Heart left ventricle (tissue), 16 donors: ENCODE results near the gene STK11IP. TPM values are rescaled to one million over a fixed set of nuclear protein-coding genes. Genes with fewer than 3 reads are reported as not detected.

Experiments
- ATAC-seq, 4 donors: fragments of 200-7000 bp; cut with Tn5 transposase; one replicate each; pipeline ENCODE4 v1.9.1; 2020 to 2022; ENCODE audit warnings: moderate library complexity in 4 of 4, mild to moderate bottlenecking in 3 of 4, moderate number of reproducible peaks in 1 of 4
- DNase-seq, 5 donors: peaks; one replicate each; pipeline ENCODE4 v3.0.0-alpha.2; 2020
- H3K27ac ChIP-seq, 12 donors: fragments of 200-600 bp; sonication (generic) in 4 of 12; one replicate each; pipeline versions ENCODE4 v1.5.0 to v1.8.0; 2016 to 2022; ENCODE audit warnings: mild to moderate bottlenecking in 2 of 12
- H3K27me3 ChIP-seq, 9 donors: fragments of 200-600 bp; sonication (generic) in 2 of 9; one replicate each; pipeline versions ENCODE4 v1.5.1 to v1.8.0; 2016 to 2022; ENCODE audit warnings: mild to moderate bottlenecking in 3 of 9
- H3K36me3 ChIP-seq, 9 donors: fragments of 200-600 bp; sonication (generic) in 2 of 9; one replicate each; pipeline versions ENCODE4 v1.5.0 to v1.8.0; 2018 to 2022; ENCODE audit warnings: mild to moderate bottlenecking in 2 of 9
- H3K4me1 ChIP-seq, 12 donors: fragments of 200-600 bp; sonication (generic) in 4 of 12; one replicate each; pipeline versions ENCODE4 v1.5.0 to v1.8.0; 2016 to 2022; ENCODE audit warnings: mild to moderate bottlenecking in 3 of 12
- H3K4me3 ChIP-seq, 12 donors: fragments of 200-600 bp; sonication (generic) in 4 of 12; one replicate each; pipeline versions ENCODE4 v1.5.0 to v1.8.0; 2017 to 2022; ENCODE audit warnings: mild to moderate bottlenecking in 9 of 12, moderate library complexity in 4 of 12
- H3K9me3 ChIP-seq, 12 donors: fragments of 200-600 bp; sonication (generic) in 4 of 12; one replicate each; pipeline versions ENCODE4 v1.5.0 to v1.8.0; 2016 to 2022; ENCODE audit warnings: mild to moderate bottlenecking in 1 of 12
- CTCF ChIP-seq, 12 donors: fragments of 200-600 bp; sonication (generic) in 4 of 12; IDR thresholded peaks; one replicate each; pipeline versions ENCODE4 v1.5.0 to v1.8.0; 2018 to 2022; ENCODE audit warnings: antibody characterized with exemption in 12 of 12, mild to moderate bottlenecking in 5 of 12
- POLR2A ChIP-seq, 2 donors: fragments of 450-650 bp; IDR thresholded peaks; one replicate each; pipeline ENCODE4 v1.6.1; 2017; ENCODE audit warnings: antibody characterized with exemption in 2 of 2, mild to moderate bottlenecking in 2 of 2, moderate library complexity in 2 of 2
- WGBS, 4 donors: extraction: QIAGEN DNeasy Blood & Tissue Kit in 2 of 4; methylation state at CpG; one replicate each; pipeline versions ENCODE4 v1.1.5 to v1.1.7; 2013 to 2018; 5-methylcytosine and 5-hydroxymethylcytosine counted together
- intact Hi-C, 10 donors: fragments of 100-400 bp; cut with DNase I; formaldehyde crosslinking; loops; one replicate each; pipeline versions ENCODE4 v1.11.1 to v1.14.2; 2022
- polyA plus RNA-seq, 2 donors: library from polyadenylated mRNA; stranded (reverse); fragments of 200-250 nt; gene quantifications; one replicate each; pipeline ENCODE4 v1.2.3, GENCODE V29; 2013
- total RNA-seq, 9 donors: library from RNA; depleted of rRNA in 2 of 9; stranded (reverse); fragments of >200 nt in 2 of 9; fragmentation: NEBNext Ultra II Directional in 3 of 9; extraction: Animal tissue kit (Norgen Biotek cat#: 25700) in 3 of 9; gene quantifications; one replicate each; pipeline versions ENCODE4 v1.1.0 to v1.2.4, GENCODE V29; 2016 to 2023
- donor health status: ischemic (EF 13 %, LVEDD 7.1; RV severe dilation, severe dysfunction).
- donor health status: healthy with polysubstance abuse.
- donor health status: DM: no; HTN: yes; CAD: no.
- donor health status: DM: no; HTN: no; CAD: no.
- donor health status: ischemic (EF 25% LVEDD 6.9; RV normal size, moderate dysfunction).
- donor health status: ischemic (EF 25% LVEDD 5.7; RV mildly dilated, moderate dysfunction).
- donor health status: healthy.
- donor health status: DM: yes; HTN: yes; CAD: no.
- donor health status: ischemic (EF 35%, LVEDD 5.7; RV mildly dilated, moderate dysfunction).
- donor health status: nonischemic (EF 11% LVEDD 7.7; RV severe dilation, severe dysfunction).
- donor health status: DM: yes; HTN: yes; CAD: no.
- donor health status: PGD.
- donor health status: ischemic (EF 29% LVEDD 5.4; RV normal size, mild dysfunction).
- donor health status: nonischemic (EF 23%, LVEDD 6.1; RV moderate dilation, normal function).

STK11IP gene
- total and polyA plus RNA-seq, 11 donors, result 7.3 to 24.1 (median 14.9) TPM

GRCh38 chr2:219658196-219658846 lies 60.7 kb downstream of the STK11IP start:
- intact Hi-C loops, result no loop called here
- H3K27me3 ChIP-seq, result no peaks in the 10 kb centered on the region
- peak overlapping the region in 3 of 12 donors; percentile 10 to 27 (median 23) for H3K27ac ChIP-seq
- H3K9me3 ChIP-seq, result peaks cover 0 to 12% (median 0%) of the 10 kb centered on the region in 12 donors
- TF ChIP-seq CTCF (IDR thresholded peaks at IDR 0.05) (no peak), POLR2A (IDR thresholded peaks at IDR 0.05) (no peak)
- no peak for DNase-seq
- H3K4me1 ChIP-seq, result peaks cover 0 to 3% (median 0%) of the 10 kb centered on the region in 12 donors
- no peaks in the 10 kb centered on the region for H3K36me3 ChIP-seq
- 62 to 69% (median 64%) methylated on average over 7 of the region's 7 CpGs for WGBS, 4 donors
- peak in 2 of 4 donors; percentile 30 to 74 for ATAC-seq
- H3K4me3 ChIP-seq, result no peak overlapping the region

DNA sequence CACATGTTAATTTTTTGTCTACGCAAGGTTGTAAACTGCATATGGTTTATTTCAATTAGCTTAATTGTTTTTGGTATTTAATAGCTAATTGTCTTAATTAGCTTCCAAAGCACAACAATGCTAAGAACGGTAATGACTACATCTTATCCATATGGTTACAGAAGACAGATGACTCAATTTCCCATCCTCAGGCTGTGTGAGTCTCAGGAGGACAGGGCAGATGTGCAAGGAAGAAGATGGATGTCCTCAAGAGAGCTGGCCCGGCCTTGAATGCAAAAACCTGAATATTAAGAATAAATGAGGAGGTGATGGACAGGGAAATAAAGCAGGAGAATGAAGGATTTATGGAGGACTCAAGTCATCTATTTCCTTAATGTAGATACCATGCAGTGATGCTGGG lies 61.2 kb downstream of the STK11IP start:
- DNase-seq (no peak), ATAC-seq (no peak)
- Histone ChIP-seq H3K27ac (no peak overlapping the region), H3K4me1 (peaks cover 0 to 3% (median 0%) of the 10 kb centered on the region in 12 donors), H3K4me3 (no peak overlapping the region), H3K27me3 (no peaks in the 10 kb centered on the region), H3K36me3 (no peaks in the 10 kb centered on the region), H3K9me3 (peaks cover 0 to 12% (median 0%) of the 10 kb centered on the region in 12 donors)
- TF ChIP-seq POLR2A (IDR thresholded peaks at IDR 0.05) (no peak), CTCF (IDR thresholded peaks at IDR 0.05) (no peak)
- WGBS, 4 donors, result 76 to 82% (median 79%) methylated on average over 3 of the region's 3 CpGs
- intact Hi-C loops, result no loop called here

DNA sequence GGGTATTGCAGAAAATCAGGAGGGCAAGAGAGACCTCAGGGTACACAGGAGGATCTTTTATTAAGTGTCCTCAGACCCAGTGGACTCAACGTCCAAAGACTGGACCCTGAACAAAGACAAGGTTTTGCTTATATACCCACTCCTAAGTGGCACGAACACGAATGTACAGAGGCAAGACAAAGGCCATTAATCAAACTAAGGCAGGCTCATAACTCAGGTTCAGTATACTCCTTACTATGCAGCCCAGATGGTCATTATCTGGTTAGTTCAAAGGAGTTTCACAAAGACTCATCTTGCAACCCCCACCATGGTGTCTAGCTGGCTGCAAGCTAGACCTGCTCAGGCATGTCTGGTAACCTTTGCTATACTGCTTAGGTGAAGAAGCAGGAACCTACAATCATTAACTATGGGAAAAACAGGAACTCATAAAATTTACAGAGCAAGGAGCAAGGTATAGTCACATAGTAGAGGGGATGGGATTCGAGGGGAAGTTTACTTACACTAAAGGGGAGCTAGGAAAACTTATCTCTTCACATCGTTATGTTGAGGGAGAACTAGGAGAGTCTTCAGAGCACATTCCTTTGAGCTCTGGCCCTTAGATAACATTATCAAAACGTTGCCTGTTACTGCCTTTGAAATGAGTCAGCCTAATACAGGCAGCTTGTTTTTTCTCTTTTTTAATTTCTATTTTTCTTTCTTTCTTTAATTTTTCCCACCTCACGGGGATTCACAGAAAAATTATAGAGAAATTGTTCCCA lies 63.7 kb downstream of the STK11IP start:
- no peak overlapping the region for H3K4me3 ChIP-seq
- TF ChIP-seq POLR2A (IDR thresholded peaks at IDR 0.05) (no peak), CTCF (IDR thresholded peaks at IDR 0.05) (no peak)
- no peak for ATAC-seq
- peaks cover 0 to 17% (median 5%) of the 10 kb centered on the region in 12 donors for H3K4me1 ChIP-seq
- H3K9me3 ChIP-seq, result peaks cover 0 to 12% (median 0%) of the 10 kb centered on the region in 12 donors
- H3K27me3 ChIP-seq, result no peaks in the 10 kb centered on the region
- H3K27ac ChIP-seq, result no peak overlapping the region
- intact Hi-C loops, result no loop called here
- no peak for DNase-seq
- H3K36me3 ChIP-seq, result no peaks in the 10 kb centered on the region
- WGBS, 4 donors, result 47 to 56% (median 51%) methylated on average over 7 of the region's 7 CpGs

DNA sequence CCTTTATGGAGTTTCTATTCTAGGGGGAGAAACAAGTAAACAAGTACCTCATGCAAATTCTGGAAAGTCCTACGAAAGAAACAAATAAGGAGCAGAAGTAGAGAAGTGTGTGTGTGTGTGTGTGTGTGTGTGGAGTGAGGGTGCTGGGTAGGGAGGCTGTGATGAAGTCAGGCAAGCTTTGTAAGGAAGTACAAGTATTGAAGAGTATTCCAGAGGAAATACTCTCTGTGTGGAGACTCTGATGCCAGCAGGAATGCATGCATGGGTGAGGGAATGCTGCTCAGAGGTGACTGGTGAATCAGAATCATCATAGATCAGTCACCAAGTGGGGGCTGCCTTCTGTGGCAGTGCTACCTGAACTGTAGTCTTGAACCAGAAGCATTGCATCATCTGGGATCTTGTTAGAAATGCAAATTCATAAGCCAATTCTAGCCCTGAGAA lies 64.3 kb downstream of the STK11IP start:
- Histone ChIP-seq H3K9me3 (peaks cover 0 to 12% (median 0%) of the 10 kb centered on the region in 12 donors), H3K27me3 (no peaks in the 10 kb centered on the region), H3K4me3 (no peak overlapping the region), H3K36me3 (no peaks in the 10 kb centered on the region), H3K27ac (no peak overlapping the region), H3K4me1 (peaks cover 0 to 17% (median 5%) of the 10 kb centered on the region in 12 donors)
- DNase-seq, result no peak
- intact Hi-C loops, result no loop called here
- no peak for TF ChIP-seq CTCF (IDR thresholded peaks at IDR 0.05)
- TF ChIP-seq POLR2A (IDR thresholded peaks at IDR 0.05), result no peak
- no peak for ATAC-seq
- WGBS, 4 donors, result 66 to 93% (median 83%) methylated on average over 1 of the region's 1 CpG
